ENCODE data around the gene SORCS3.

SORCS3 gene

GRCh38 chr10:104658067-104658466 lies 17.0 kb downstream of the SORCS3 start:
- TF ChIP-seq, protein P1, sequence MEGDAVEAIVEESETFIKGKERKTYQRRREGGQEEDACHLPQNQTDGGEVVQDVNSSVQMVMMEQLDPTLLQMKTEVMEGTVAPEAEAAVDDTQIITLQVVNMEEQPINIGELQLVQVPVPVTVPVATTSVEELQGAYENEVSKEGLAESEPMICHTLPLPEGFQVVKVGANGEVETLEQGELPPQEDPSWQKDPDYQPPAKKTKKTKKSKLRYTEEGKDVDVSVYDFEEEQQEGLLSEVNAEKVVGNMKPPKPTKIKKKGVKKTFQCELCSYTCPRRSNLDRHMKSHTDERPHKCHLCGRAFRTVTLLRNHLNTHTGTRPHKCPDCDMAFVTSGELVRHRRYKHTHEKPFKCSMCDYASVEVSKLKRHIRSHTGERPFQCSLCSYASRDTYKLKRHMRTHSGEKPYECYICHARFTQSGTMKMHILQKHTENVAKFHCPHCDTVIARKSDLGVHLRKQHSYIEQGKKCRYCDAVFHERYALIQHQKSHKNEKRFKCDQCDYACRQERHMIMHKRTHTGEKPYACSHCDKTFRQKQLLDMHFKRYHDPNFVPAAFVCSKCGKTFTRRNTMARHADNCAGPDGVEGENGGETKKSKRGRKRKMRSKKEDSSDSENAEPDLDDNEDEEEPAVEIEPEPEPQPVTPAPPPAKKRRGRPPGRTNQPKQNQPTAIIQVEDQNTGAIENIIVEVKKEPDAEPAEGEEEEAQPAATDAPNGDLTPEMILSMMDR (IDR thresholded peaks at IDR 0.05; ENCODE audit: insufficient read depth, low read depth, low read length, missing control alignments), result no peak
- H3K4me3 ChIP-seq (ENCODE audit: low read length), result no peak overlapping the region
- DNase-seq (ENCODE audit: low read depth), result no peak

GRCh38 chr10:104659809-104660208 lies 18.7 kb downstream of the SORCS3 start:
- no peak for DNase-seq (ENCODE audit: low read depth)
- no peak overlapping the region for H3K4me3 ChIP-seq (ENCODE audit: low read length)
- TF ChIP-seq, protein P1 (IDR thresholded peaks at IDR 0.05; ENCODE audit: insufficient read depth, low read depth, low read length, missing control alignments), result no peak

DNA sequence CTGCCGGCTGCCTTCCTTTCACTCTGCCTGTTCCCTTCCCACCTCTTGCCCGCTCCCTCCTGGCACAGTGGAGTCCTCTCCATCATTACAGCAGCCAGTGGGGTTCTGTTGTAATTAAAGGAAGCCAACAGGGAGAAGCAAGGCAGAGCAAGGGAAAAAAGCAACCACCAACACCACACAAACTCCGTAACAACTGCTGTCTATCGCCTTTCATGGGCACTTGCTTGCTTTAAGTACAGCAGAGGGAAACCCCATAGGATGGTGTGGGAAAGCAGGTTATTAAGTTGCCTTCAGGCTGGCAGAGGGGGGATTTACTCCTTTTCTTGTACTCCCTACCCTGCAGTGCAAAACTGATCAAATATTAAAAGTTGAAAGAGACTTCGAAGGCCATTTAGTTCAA lies 22.0 kb downstream of the SORCS3 start:
- TF ChIP-seq, protein P1 (IDR thresholded peaks at IDR 0.05; ENCODE audit: insufficient read depth, low read depth, low read length, missing control alignments), result no peak
- no peak for DNase-seq (ENCODE audit: low read depth)
- no peak overlapping the region for H3K4me3 ChIP-seq (ENCODE audit: low read length)

GRCh38 chr10:104663563-104663962 lies 22.5 kb downstream of the SORCS3 start:
- TF ChIP-seq, protein P1 (IDR thresholded peaks at IDR 0.05; ENCODE audit: insufficient read depth, low read depth, low read length, missing control alignments), result no peak
- no peak for DNase-seq (ENCODE audit: low read depth)
- H3K4me3 ChIP-seq (ENCODE audit: low read length), result no peak overlapping the region

GRCh38 chr10:104664205-104664604 lies 23.1 kb downstream of the SORCS3 start:
- DNase-seq (ENCODE audit: low read depth), result no peak
- H3K4me3 ChIP-seq (ENCODE audit: low read length), result no peak overlapping the region
- TF ChIP-seq, protein P1 (IDR thresholded peaks at IDR 0.05; ENCODE audit: insufficient read depth, low read depth, low read length, missing control alignments), result no peak

GRCh38 chr10:104665174-104665573 lies 24.1 kb downstream of the SORCS3 start:
- TF ChIP-seq, protein P1 (IDR thresholded peaks at IDR 0.05; ENCODE audit: insufficient read depth, low read depth, low read length, missing control alignments), result no peak

GRCh38 chr10:104666106-104666505 lies 25.0 kb downstream of the SORCS3 start:
- DNase-seq (ENCODE audit: low read depth), result no peak
- TF ChIP-seq, protein P1 (IDR thresholded peaks at IDR 0.05; ENCODE audit: insufficient read depth, low read depth, low read length, missing control alignments), result no peak
- H3K4me3 ChIP-seq (ENCODE audit: low read length), result no peak overlapping the region

More at GRCh38 chr10:104665174-104665573, 24.1 kb downstream of the SORCS3 start:
- H3K4me3 ChIP-seq (ENCODE audit: low read length), result no peak overlapping the region
- DNase-seq (ENCODE audit: low read depth), result no peak

Data from epithelial cell of esophagus (primary cell).